OCI-LY7 (cell line): ENCODE results near the gene SPDYE17.
"Not testable (repeated sequence)": the region's sequence is repeated elsewhere in the genome, so short reads cannot be mapped to it uniquely, and the experiment has no call there.

Experiments
- EZH2phosphoT487 ChIP-seq: fragments of 200-600 bp; sonication (generic); IDR thresholded peaks from 2 replicates; pipeline ENCODE4 v1.6.1; 2018; ENCODE audit warnings: low read depth, borderline replicate concordance, mild to moderate bottlenecking, mixed run types, antibody characterized with exemption, low read length, moderate library complexity, mixed read lengths
- TF ChIP-seq, protein P1 (sequence below): fragments of 200-600 bp; sonication (generic); conservative IDR thresholded peaks from 2 replicates; pipeline ENCODE4 v1.5.1; 2014; ENCODE audit warnings: mild to moderate bottlenecking, antibody characterized with exemption, low read length, moderate library complexity, mixed read lengths

DNA sequence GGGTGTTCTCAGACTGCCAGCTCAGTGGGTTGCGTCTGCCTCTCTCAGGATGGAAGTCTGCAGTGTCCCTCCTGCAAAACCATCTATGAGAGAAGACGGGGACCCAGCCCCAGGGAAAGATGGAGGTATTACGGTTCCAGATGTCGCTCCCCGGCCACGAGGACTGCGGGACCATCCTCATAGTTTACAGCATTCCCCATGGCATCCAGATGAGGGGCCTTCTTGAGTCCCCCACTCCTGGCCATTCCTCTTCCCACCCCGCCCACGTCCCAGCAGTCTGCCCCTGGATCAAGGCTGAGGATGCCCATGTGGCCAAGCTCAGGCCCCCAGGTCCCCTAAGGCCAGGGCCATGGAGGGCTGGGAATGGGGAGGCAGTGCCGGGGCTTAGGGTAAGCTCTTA, 28.9 kb downstream of the SPDYE17 start:
- TF ChIP-seq, protein P1, sequence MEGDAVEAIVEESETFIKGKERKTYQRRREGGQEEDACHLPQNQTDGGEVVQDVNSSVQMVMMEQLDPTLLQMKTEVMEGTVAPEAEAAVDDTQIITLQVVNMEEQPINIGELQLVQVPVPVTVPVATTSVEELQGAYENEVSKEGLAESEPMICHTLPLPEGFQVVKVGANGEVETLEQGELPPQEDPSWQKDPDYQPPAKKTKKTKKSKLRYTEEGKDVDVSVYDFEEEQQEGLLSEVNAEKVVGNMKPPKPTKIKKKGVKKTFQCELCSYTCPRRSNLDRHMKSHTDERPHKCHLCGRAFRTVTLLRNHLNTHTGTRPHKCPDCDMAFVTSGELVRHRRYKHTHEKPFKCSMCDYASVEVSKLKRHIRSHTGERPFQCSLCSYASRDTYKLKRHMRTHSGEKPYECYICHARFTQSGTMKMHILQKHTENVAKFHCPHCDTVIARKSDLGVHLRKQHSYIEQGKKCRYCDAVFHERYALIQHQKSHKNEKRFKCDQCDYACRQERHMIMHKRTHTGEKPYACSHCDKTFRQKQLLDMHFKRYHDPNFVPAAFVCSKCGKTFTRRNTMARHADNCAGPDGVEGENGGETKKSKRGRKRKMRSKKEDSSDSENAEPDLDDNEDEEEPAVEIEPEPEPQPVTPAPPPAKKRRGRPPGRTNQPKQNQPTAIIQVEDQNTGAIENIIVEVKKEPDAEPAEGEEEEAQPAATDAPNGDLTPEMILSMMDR = not testable (repeated sequence)
- not testable (repeated sequence) for TF ChIP-seq EZH2phosphoT487
